GM23338 (cell line): ENCODE data around the gene FCHSD2. TPM values are rescaled to one million over a fixed set of nuclear protein-coding genes. Genes with fewer than 3 reads are reported as not detected.

Experiments used
- ATAC-seq: fragments of 200-7000 bp; cut with Tn5 transposase; 3 replicates; pipeline ENCODE4 v1.9.1; 2020
- DNase-seq: peaks from one replicate; pipeline ENCODE4 v3.0.0-alpha.2; 2015; ENCODE audit warnings: low spot score
- H2AFZ ChIP-seq: fragments of 200-600 bp; sonication (generic); 2 replicates; pipeline ENCODE4 v1.8.0; 2016; ENCODE audit warnings: antibody characterized with exemption, mild to moderate bottlenecking, moderate library complexity
- H3F3A ChIP-seq: fragments of 200-600 bp; sonication (generic); replicated peaks from 2 replicates; pipeline ENCODE4 v1.8.0; 2017; ENCODE audit warnings: antibody characterized with exemption, mixed run types, low read depth
- H3K27ac ChIP-seq: fragments of 200-600 bp; sonication (generic); 2 replicates; pipeline ENCODE4 v1.6.1; 2016; ENCODE audit warnings: low read depth
- H3K27me3 ChIP-seq: fragments of 200-600 bp; sonication (generic); 2 replicates; pipeline ENCODE4 v1.8.0; 2016; ENCODE audit warnings: mild to moderate bottlenecking, mixed run types, moderate library complexity; ENCODE audit not compliant: insufficient read depth
- H3K36me3 ChIP-seq: fragments of 200-600 bp; sonication (generic); 2 replicates; pipeline ENCODE4 v1.8.0; 2016; ENCODE audit warnings: mild to moderate bottlenecking; ENCODE audit not compliant: insufficient read depth
- H3K4me1 ChIP-seq: fragments of 200-600 bp; sonication (generic); 2 replicates; pipeline ENCODE4 v1.8.0; 2016; ENCODE audit warnings: mild to moderate bottlenecking, moderate library complexity; ENCODE audit not compliant: insufficient read depth
- H3K4me2 ChIP-seq: fragments of 200-600 bp; sonication (generic); 2 replicates; pipeline ENCODE4 v1.7.1; 2017; ENCODE audit warnings: mixed run types
- H3K4me3 ChIP-seq: fragments of 200-600 bp; sonication (generic); 2 replicates; pipeline ENCODE4 v1.6.1; 2016; ENCODE audit warnings: mixed run types
- H3K79me2 ChIP-seq: fragments of 200-600 bp; sonication (generic); replicated peaks from 2 replicates; pipeline ENCODE4 v1.8.0; 2017; ENCODE audit warnings: mild to moderate bottlenecking; ENCODE audit not compliant: insufficient read depth
- H3K9me2 ChIP-seq: fragments of 200-600 bp; sonication (generic); 2 replicates; pipeline ENCODE4 v1.8.0; 2017; ENCODE audit not compliant: insufficient read depth
- H4K20me1 ChIP-seq: fragments of 200-600 bp; sonication (generic); replicated peaks from 2 replicates; pipeline ENCODE4 v1.8.0; 2017; ENCODE audit warnings: mild to moderate bottlenecking; ENCODE audit not compliant: insufficient read depth
- H3K27ac Mint-ChIP-seq: 2 replicates; pipeline ENCODE4 v1.8.0; 2020; ENCODE audit warnings: inconsistent platforms, mild to moderate bottlenecking, moderate library complexity, mixed read lengths
- H3K27me3 Mint-ChIP-seq: 3 replicates; pipeline ENCODE4 v1.8.0; 2022; ENCODE audit warnings: low read depth, mild to moderate bottlenecking, moderate library complexity, mixed read lengths, inconsistent platforms; ENCODE audit not compliant: insufficient read depth, poor library complexity
- H3K36me3 Mint-ChIP-seq: 3 replicates; pipeline ENCODE4 v1.8.0; 2021; ENCODE audit warnings: low read depth, mild to moderate bottlenecking, inconsistent platforms, moderate library complexity, mixed read lengths
- H3K4me1 Mint-ChIP-seq: 3 replicates; pipeline ENCODE4 v1.8.0; 2020; ENCODE audit warnings: mild to moderate bottlenecking, inconsistent platforms, mixed read lengths
- H3K4me3 Mint-ChIP-seq: 3 replicates; pipeline ENCODE4 v1.8.0; 2021; ENCODE audit warnings: moderate library complexity, mild to moderate bottlenecking, inconsistent platforms, mixed read lengths
- H3K9me3 Mint-ChIP-seq: 3 replicates; pipeline ENCODE4 v1.8.0; 2020; ENCODE audit warnings: moderate library complexity, mild to moderate bottlenecking, inconsistent platforms, mixed read lengths
- CREB1 ChIP-seq: fragments of 250-450 bp; sonication (Bioruptor Pico); IDR thresholded peaks from 2 replicates; pipeline ENCODE4 v1.5.0; 2020; ENCODE audit warnings: low read depth, mild to moderate bottlenecking, moderate library complexity
- CTCF ChIP-seq, 2 experiments: fragments of 200-600 bp in 1 of 2; sonication (generic) in 1 of 2; conservative IDR thresholded peaks; 2 replicates each; pipeline versions ENCODE4 v1.5.1 to v1.6.1; 2016 to 2017; ENCODE audit warnings: antibody characterized with exemption in 2 of 2, low read depth in 2 of 2, mild to moderate bottlenecking in 2 of 2, moderate library complexity in 1 of 2
- ETS1 ChIP-seq: IDR thresholded peaks from 2 replicates; pipeline ENCODE4 v1.6.1; 2016; ENCODE audit warnings: antibody characterized with exemption
- EZH2 ChIP-seq: fragments of 200-600 bp; sonication (generic); IDR thresholded peaks from one replicate; pipeline ENCODE4 v1.8.0; 2017; ENCODE audit warnings: antibody characterized with exemption, mild to moderate bottlenecking, low read depth; ENCODE audit not compliant: unreplicated experiment
- EZH2phosphoT487 ChIP-seq: fragments of 200-600 bp; sonication (generic); IDR thresholded peaks from one replicate; pipeline ENCODE4 v1.8.1; 2018; ENCODE audit warnings: antibody characterized with exemption; ENCODE audit not compliant: unreplicated experiment
- JUNB ChIP-seq: IDR thresholded peaks from one replicate; pipeline ENCODE4 v1.6.1; 2016; ENCODE audit warnings: antibody characterized with exemption; ENCODE audit not compliant: unreplicated experiment
- NANOG ChIP-seq: IDR thresholded peaks from 2 replicates; pipeline ENCODE4 v1.6.1; 2016; ENCODE audit warnings: antibody characterized with exemption, borderline replicate concordance
- POLR2AphosphoS5 ChIP-seq: IDR thresholded peaks from 2 replicates; pipeline ENCODE4 v1.6.1; 2016; ENCODE audit warnings: antibody characterized with exemption, low read depth
- REST ChIP-seq: IDR thresholded peaks from one replicate; pipeline ENCODE4 v1.6.1; 2018; ENCODE audit warnings: antibody characterized with exemption; ENCODE audit not compliant: unreplicated experiment
- STAT1 ChIP-seq: IDR thresholded peaks from one replicate; pipeline ENCODE4 v1.6.1; 2016; ENCODE audit warnings: antibody characterized with exemption; ENCODE audit not compliant: unreplicated experiment
- ZNF114 ChIP-seq: fragments of 250-450 bp; sonication (Bioruptor Pico); IDR thresholded peaks from 2 replicates; pipeline ENCODE4 v1.5.0; 2020; ENCODE audit warnings: mild to moderate bottlenecking, moderate library complexity
- ZNF331 ChIP-seq: fragments of 250-450 bp; sonication (Bioruptor Pico); IDR thresholded peaks from 2 replicates; pipeline ENCODE4 v1.5.0; 2020; ENCODE audit warnings: low read depth, mild to moderate bottlenecking, moderate library complexity
- ZNF462 ChIP-seq: fragments of 250-450 bp; sonication (Bioruptor Pico); IDR thresholded peaks from 2 replicates; pipeline ENCODE4 v1.5.0; 2020; ENCODE audit warnings: mild to moderate bottlenecking, moderate library complexity
- polyA plus RNA-seq: library from polyadenylated mRNA; unstranded; fragments of >200 nt; fragmentation: Nextera tagmentation; extraction: Ambion mirVana; gene quantifications from 2 replicates; pipeline ENCODE4 v1.2.1, GENCODE V29; 2016
- total RNA-seq: library from RNA; depleted of rRNA; stranded (reverse); fragments of >200 nt; shearing (Covaris generic); gene quantifications from 2 replicates; pipeline ENCODE4 v1.2.3, GENCODE V29; 2014

Gene FCHSD2
- total and polyA plus RNA-seq, 2 experiments from 2014 or later, result 3.6 to 5.2 TPM

GRCh38 chr11:73151416-73151815 is 9.3 kb upstream of the FCHSD2 start:
- no peak overlapping the region for H3K4me3 ChIP-seq
- no peaks in the 10 kb centered on the region for H3K27me3 ChIP-seq
- no peaks in the 10 kb centered on the region for H3K9me2 ChIP-seq
- ATAC-seq, result no peak
- no peak overlapping the region for H3K4me2 ChIP-seq
- no peak overlapping the region for H3K27ac Mint-ChIP-seq
- no peaks in the 10 kb centered on the region for H4K20me1 ChIP-seq
- no peaks in the 10 kb centered on the region for H3K9me3 Mint-ChIP-seq
- H3K4me3 Mint-ChIP-seq, result no peak overlapping the region
- peaks cover 8% of the 10 kb centered on the region for H3K4me1 ChIP-seq
- H2AFZ ChIP-seq, result no peak overlapping the region
- H3K79me2 ChIP-seq, result no peaks in the 10 kb centered on the region
- peaks cover 20% of the 10 kb centered on the region for H3K4me1 Mint-ChIP-seq
- no peaks in the 10 kb centered on the region for H3K36me3 ChIP-seq
- no peaks in the 10 kb centered on the region for H3F3A ChIP-seq
- TF ChIP-seq EZH2phosphoT487, result no peak
- no peak for TF ChIP-seq JUNB
- TF ChIP-seq NANOG, result no peak
- no peak for TF ChIP-seq ZNF462 (CRISPR knock-in tag)
- no peak for TF ChIP-seq POLR2AphosphoS5
- no peak for TF ChIP-seq EZH2
- no peak for TF ChIP-seq STAT1
- no peak for TF ChIP-seq CREB1 (CRISPR knock-in tag)
- no peak for TF ChIP-seq ZNF114 (CRISPR knock-in tag)
- no peak for TF ChIP-seq CTCF (conservative IDR thresholded peaks at IDR 0.05; ENCODE audit: low read depth in 2 of 2)
- no peak for TF ChIP-seq ETS1
- TF ChIP-seq ZNF331, result no peak
- TF ChIP-seq REST, result no peak
- no peaks in the 10 kb centered on the region for H3K36me3 Mint-ChIP-seq
- H3K27ac ChIP-seq, result no peak overlapping the region
- peaks cover 4% of the 10 kb centered on the region for H3K27me3 Mint-ChIP-seq
- DNase-seq, result no peak
